Glutamatergic neuron (in vitro differentiated cells): ENCODE results near the gene DCST1. TPM values are rescaled to one million over a fixed set of nuclear protein-coding genes. Genes with fewer than 3 reads are reported as not detected.

Source experiments
- DNase-seq: peaks from one replicate; pipeline ENCODE4 v3.0.0; 2022
- H3K27ac Mint-ChIP-seq: one replicate; pipeline ENCODE4 v1.8.0; 2020; ENCODE audit warnings: mild to moderate bottlenecking, mixed read lengths, inconsistent platforms; ENCODE audit not compliant: unreplicated experiment
- H3K27me3 Mint-ChIP-seq: one replicate; pipeline ENCODE4 v1.8.0; 2020; ENCODE audit warnings: mild to moderate bottlenecking, moderate library complexity, mixed read lengths, inconsistent platforms; ENCODE audit not compliant: unreplicated experiment
- H3K36me3 Mint-ChIP-seq: one replicate; pipeline ENCODE4 v1.8.0; 2020; ENCODE audit warnings: mild to moderate bottlenecking, mixed read lengths, inconsistent platforms; ENCODE audit not compliant: unreplicated experiment
- H3K4me1 Mint-ChIP-seq: one replicate; pipeline ENCODE4 v1.8.0; 2020; ENCODE audit warnings: mild to moderate bottlenecking, low read depth, mixed read lengths, inconsistent platforms; ENCODE audit not compliant: unreplicated experiment
- H3K4me3 Mint-ChIP-seq: one replicate; pipeline ENCODE4 v1.8.0; 2020; ENCODE audit warnings: mild to moderate bottlenecking, mixed read lengths, inconsistent platforms; ENCODE audit not compliant: unreplicated experiment
- H3K9me3 Mint-ChIP-seq: one replicate; pipeline ENCODE4 v1.8.0; 2020; ENCODE audit warnings: mild to moderate bottlenecking, moderate library complexity, mixed read lengths, inconsistent platforms; ENCODE audit not compliant: unreplicated experiment
- CTCF ChIP-seq: fragments of 200-600 bp; sonication (generic); IDR thresholded peaks from one replicate; pipeline ENCODE4 v1.5.0; 2021; ENCODE audit not compliant: partially characterized antibody, unreplicated experiment
- total RNA-seq: library from RNA; stranded (reverse); fragmentation: NEBNext Ultra II Directional; extraction: Animal tissue kit (Norgen Biotek cat#: 25700); gene quantifications from one replicate; pipeline ENCODE4 v1.2.1, GENCODE V29; 2021; ENCODE audit not compliant: unreplicated experiment

Gene DCST1
- total RNA-seq, 1 donor from 2014 or later: not detected

GRCh38 chr1:155073377-155074242, 40.0 kb downstream of the DCST1 start:
- no peak for DNase-seq
- Mint-ChIP-seq H3K36me3 (no peaks in the 10 kb centered on the region), H3K9me3 (peaks cover 14% of the 10 kb centered on the region), H3K4me1 (peaks cover 40% of the 10 kb centered on the region), H3K4me3 (no peak overlapping the region), H3K27ac (no peak overlapping the region), H3K27me3 (peaks cover 16% of the 10 kb centered on the region)
- no peak for TF ChIP-seq CTCF

GRCh38 chr1:155075535-155075934, 41.9 kb downstream of the DCST1 start:
- Mint-ChIP-seq H3K4me3 (peak overlapping the region; percentile 69), H3K4me1 (peaks cover 39% of the 10 kb centered on the region), H3K27ac (peak overlapping the region; percentile 87), H3K36me3 (no peaks in the 10 kb centered on the region), H3K9me3 (peaks cover 18% of the 10 kb centered on the region), H3K27me3 (peaks cover 20% of the 10 kb centered on the region)
- no peak for TF ChIP-seq CTCF
- no peak for DNase-seq

- DNase-seq: no peak
- peaks cover 20% of the 10 kb centered on the region for H3K9me3 Mint-ChIP-seq
- no peak overlapping the region for H3K4me3 Mint-ChIP-seq
- H3K4me1 Mint-ChIP-seq: peaks cover 42% of the 10 kb centered on the region
- no peak for TF ChIP-seq CTCF
- H3K27me3 Mint-ChIP-seq: peaks cover 23% of the 10 kb centered on the region
- H3K27ac Mint-ChIP-seq: no peak overlapping the region
- no peaks in the 10 kb centered on the region for H3K36me3 Mint-ChIP-seq
Measured at GRCh38 chr1:155076371-155076770, 42.7 kb downstream of the DCST1 start.

GRCh38 chr1:155077346-155077745, 43.7 kb downstream of the DCST1 start:
- no peak for TF ChIP-seq CTCF
- DNase-seq: no peak
- Mint-ChIP-seq H3K9me3 (peaks cover 18% of the 10 kb centered on the region), H3K36me3 (no peaks in the 10 kb centered on the region), H3K4me1 (peaks cover 36% of the 10 kb centered on the region), H3K27ac (peak overlapping the region; percentile 36), H3K4me3 (peak overlapping the region; percentile 44), H3K27me3 (peaks cover 23% of the 10 kb centered on the region)

- Mint-ChIP-seq H3K27ac (peak overlapping the region; percentile 36), H3K4me1 (peaks cover 35% of the 10 kb centered on the region), H3K27me3 (peaks cover 26% of the 10 kb centered on the region), H3K9me3 (peaks cover 18% of the 10 kb centered on the region), H3K36me3 (no peaks in the 10 kb centered on the region), H3K4me3 (peak overlapping the region; percentile 53)
- no peak for DNase-seq
- no peak for TF ChIP-seq CTCF
Measured at GRCh38 chr1:155077758-155078445, 44.3 kb downstream of the DCST1 start.
